ENCODE results near the gene GP1BA. TPM values are rescaled to one million over a fixed set of nuclear protein-coding genes. Genes with fewer than 3 reads are reported as not detected.

Gene GP1BA
- polyA plus RNA-seq (2013, experiment 1 of 2; ENCODE audit: insufficient read length): 0.66 TPM
- 0.47 TPM for polyA plus RNA-seq (2013, experiment 2 of 2; ENCODE audit: insufficient read length)

GRCh38 chr17:4931963-4932362 lies at the start of gene GP1BA:
Gene GP1BA, plus strand, starts transcription at chr17:4932277. Its CDS starts 328 bp downstream, at chr17:4932605.
- no peak for DNase-seq

DNA sequence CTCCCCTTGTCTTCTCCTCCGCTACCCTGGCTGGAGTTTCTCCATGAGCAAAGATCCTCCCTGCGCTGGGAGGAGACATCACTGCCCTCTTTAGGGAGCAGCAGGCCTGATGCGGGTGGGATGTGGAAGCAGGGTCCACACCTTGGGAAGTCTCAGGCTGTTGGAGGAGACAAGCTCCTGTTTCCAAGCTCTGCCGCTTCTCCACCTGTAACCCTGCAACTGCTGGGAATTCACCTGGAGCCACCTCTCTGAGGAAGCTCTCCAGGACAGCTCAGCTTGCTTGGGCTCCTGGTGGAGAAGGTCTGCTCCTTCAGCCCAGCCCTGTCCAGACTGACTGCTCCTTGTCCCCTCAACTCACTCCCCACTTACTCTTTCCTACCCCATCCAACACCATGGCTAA lies 47.6 kb upstream of the GP1BA start:
- DNase-seq: no peak

- no peak for DNase-seq
Measured at GRCh38 chr17:4886830-4887229, 45.2 kb upstream of the GP1BA start.

DNA sequence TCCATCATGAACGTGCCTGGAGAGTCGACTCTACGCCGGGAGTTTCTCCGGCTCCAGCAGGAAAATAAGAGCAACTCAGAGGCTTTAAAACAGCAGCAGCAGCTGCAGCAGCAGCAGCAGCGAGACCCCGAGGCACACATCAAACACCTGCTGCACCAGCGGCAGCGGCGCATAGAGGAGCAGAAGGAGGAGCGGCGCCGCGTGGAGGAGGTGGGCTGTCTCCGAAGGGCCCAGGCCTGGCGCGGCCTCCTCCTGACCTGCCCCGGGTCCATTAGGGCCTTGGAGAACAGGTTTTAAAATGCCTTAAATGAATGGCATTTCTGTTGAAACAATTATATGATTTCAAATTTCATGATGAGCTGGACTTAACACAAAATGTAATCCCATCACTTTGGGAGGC lies 44.5 kb upstream of the GP1BA start:
- no peak for DNase-seq

- no peak for DNase-seq
Measured at GRCh38 chr17:4891411-4892410, 40.4 kb upstream of the GP1BA start.

GRCh38 chr17:4892499-4893221 lies 39.4 kb upstream of the GP1BA start:
- no peak for DNase-seq

DNA sequence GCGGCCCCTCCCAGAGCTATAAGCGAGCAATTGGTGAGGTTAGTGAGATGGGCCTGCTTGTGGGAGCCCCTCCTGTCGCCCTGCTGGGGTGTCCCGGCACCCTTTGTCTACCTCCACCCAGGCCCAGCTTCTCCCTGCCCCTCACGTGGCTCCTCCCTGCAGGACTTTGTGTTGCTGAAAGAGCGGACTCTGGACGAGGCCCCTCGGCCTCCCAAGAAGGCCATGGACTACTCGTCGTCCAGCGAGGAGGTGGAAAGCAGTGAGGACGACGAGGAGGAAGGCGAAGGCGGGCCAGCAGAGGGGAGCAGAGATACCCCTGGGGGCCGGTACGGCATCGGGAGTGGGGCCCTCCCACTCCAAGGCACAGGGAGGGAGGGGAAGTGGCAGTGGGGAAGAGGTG lies 38.8 kb upstream of the GP1BA start:
- DNase-seq: no peak

DNA sequence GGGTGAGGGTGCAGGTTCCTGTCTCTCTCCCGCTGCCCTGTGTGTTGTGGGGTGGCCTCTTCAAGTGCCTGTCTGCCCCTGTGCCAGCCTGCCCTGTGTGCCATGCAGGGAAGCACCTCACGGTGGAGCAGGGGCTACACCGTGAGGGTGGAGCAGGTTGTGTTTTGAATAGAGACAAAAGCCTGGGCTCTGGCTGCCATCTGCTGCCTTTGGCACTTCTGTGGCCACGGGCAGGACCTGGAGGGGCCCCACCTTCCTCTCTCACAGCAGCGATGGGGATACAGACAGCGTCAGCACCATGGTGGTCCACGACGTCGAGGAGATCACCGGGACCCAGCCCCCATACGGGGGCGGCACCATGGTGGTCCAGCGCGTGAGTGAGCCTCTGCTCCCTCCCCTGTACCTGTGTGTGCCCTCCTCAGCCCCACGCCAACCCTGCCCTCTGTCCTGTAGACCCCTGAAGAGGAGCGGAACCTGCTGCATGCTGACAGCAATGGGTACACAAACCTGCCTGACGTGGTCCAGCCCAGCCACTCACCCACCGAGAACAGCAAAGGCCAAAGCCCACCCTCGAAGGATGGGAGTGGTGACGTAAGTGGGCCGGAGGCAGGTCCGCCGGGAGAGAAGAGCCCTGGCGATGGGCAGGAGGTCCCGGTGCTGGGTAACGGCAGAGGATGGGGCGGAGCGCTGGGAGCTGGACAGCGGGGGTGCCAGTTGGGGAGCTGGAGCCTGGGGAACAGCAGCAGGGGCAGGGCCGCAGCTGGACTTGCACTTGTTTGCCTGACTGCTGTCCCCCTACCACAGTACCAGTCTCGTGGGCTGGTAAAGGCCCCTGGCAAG lies 38.1 kb upstream of the GP1BA start:
- no peak for DNase-seq

DNA sequence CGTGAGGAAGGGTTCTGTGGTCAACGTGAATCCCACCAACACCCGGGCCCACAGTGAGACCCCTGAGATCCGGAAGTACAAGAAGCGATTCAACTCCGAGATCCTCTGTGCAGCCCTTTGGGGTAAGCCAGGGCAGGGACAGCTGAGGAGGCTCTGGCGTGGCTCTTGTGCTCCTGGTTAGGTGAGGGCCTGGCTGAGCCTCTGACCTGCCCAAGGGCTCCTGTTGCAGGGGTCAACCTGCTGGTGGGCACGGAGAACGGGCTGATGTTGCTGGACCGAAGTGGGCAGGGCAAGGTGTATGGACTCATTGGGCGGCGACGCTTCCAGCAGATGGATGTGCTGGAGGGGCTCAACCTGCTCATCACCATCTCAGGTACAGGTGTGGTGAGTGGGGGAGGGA lies 37.0 kb upstream of the GP1BA start:
- no peak for DNase-seq

DNA sequence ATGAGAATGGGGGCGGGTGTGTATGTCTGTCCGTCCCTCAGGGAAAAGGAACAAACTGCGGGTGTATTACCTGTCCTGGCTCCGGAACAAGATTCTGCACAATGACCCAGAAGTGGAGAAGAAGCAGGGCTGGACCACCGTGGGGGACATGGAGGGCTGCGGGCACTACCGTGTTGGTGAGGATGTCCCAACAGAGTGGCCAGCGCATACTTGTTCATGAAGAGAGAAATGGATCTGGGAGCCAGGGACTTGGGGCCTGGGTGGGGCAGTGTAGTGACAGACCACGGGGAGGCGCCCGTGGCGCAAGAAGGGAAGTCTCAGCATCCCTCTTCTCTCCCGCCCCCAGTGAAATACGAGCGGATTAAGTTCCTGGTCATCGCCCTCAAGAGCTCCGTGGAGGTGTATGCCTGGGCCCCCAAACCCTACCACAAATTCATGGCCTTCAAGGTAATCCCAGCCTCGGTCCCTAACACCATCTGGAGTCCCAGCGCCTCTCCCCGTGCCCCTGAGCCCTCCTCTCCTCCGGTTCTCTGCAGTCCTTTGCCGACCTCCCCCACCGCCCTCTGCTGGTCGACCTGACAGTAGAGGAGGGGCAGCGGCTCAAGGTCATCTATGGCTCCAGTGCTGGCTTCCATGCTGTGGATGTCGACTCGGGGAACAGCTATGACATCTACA lies 36.3 kb upstream of the GP1BA start:
- no peak for DNase-seq

DNA sequence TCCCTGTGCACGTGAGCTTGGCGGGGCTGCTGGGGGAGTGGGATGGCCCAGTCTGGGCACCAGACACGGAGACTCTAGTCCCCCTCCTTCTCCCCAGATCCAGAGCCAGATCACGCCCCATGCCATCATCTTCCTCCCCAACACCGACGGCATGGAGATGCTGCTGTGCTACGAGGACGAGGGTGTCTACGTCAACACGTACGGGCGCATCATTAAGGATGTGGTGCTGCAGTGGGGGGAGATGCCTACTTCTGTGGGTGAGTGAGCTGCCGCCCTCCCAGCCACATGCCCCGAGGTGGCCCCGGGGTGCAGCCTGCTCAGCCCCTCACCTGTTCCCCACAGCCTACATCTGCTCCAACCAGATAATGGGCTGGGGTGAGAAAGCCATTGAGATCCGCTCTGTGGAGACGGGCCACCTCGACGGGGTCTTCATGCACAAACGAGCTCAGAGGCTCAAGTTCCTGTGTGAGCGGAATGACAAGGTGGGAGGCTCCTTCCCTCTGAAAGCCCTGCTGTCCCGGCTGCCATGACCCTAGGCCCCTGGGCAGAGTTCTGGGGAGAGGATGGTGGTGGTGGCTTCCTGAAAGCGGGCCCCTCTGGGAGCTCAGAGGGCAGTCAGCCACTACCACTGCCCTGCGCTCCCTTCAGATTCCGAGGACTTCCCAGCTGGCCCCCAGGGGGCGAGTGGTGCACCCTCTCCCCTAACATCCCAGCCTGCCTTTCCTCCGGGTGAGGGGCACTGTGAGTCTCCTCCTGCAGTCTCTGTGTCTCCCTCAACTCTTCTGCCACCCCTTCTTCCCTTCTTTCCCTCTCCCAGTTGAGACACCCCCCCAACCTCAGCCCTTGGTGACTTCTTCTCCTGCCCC lies 35.5 kb upstream of the GP1BA start:
- DNase-seq: no peak

- no peak for DNase-seq
Measured at GRCh38 chr17:4897198-4897687, 34.8 kb upstream of the GP1BA start.

DNA sequence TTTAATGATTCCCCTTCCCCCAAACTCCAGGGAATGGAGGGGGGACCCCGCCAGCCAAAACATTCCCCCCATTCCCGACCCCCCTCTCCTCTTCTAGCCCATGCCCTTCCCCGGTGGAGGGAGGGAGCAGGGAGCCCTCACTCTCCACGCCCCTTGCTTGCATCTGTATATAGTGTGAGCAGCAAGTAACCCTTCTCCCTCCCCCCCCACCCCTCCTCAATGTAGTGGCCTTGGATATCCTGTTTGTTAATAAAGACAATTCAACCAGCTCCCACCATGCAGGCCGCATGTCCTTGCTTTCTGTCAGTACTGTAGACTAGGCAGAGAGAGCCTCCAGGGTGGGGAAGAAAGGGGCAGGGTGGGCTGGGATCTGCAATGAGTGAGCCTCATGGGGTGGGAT lies 34.3 kb upstream of the GP1BA start:
- DNase-seq: no peak

- DNase-seq: no peak
Measured at GRCh38 chr17:4898351-4898750, 33.7 kb upstream of the GP1BA start.

GRCh38 chr17:4898927-4899326 lies 33.1 kb upstream of the GP1BA start:
- DNase-seq: no peak

- DNase-seq: peak; percentile 79
Measured at GRCh38 chr17:4899341-4900230, 32.5 kb upstream of the GP1BA start, which contains the start of gene C17orf107. Gene C17orf107, plus strand, starts transcription at chr17:4899536. Its CDS starts 227 bp downstream, at chr17:4899763.

GRCh38 chr17:4900231-4901107 lies 31.6 kb upstream of the GP1BA start:
- DNase-seq: no peak

GRCh38 chr17:4901108-4901647 lies 30.9 kb upstream of the GP1BA start:
- no peak for DNase-seq
